Activated CD8-positive, alpha-beta memory T cell treated with anti-CD3 and anti-CD28 coated beads for 36 hours (primary cell): ENCODE results near the gene APOA1. TPM values are rescaled to one million over a fixed set of nuclear protein-coding genes. Genes with fewer than 3 reads are reported as not detected.

Source experiments
- CTCF ChIA-PET: fragments of 350-600 bp; sonication (Branson Sonifier 250); formaldehyde crosslinking; loops from one replicate; lab custom pipeline; 2021; ENCODE audit warnings: antibody characterized with exemption; lab: Charles Lee
- POLR2A ChIA-PET: fragments of 350-600 bp; sonication (Branson Sonifier 250); formaldehyde crosslinking; loops from one replicate; lab custom pipeline; 2021; ENCODE audit warnings: antibody characterized with exemption; lab: Charles Lee
- total RNA-seq, 2 experiments: library from RNA; stranded (reverse); gene quantifications; one replicate each; pipeline ENCODE4 v1.2.3, GENCODE V29; 2021

APOA1 gene
- total RNA-seq, 2 experiments from 2014 or later = 0.34 TPM; not detected in 1

- POLR2A ChIA-PET = no interaction called here
- CTCF ChIA-PET = interaction anchor here (0.9 kb wide), 1 partner anchor 15 kb away, joined by 3 read pairs; no protein-coding TSS in a partner anchor
Observed at GRCh38 chr11:116840746-116841296, 3.4 kb upstream of the APOA1 start.

GRCh38 chr11:116840224-116840745, 2.9 kb upstream of the APOA1 start:
- ChIA-PET CTCF (no interaction called here), POLR2A (no interaction called here)

DNA sequence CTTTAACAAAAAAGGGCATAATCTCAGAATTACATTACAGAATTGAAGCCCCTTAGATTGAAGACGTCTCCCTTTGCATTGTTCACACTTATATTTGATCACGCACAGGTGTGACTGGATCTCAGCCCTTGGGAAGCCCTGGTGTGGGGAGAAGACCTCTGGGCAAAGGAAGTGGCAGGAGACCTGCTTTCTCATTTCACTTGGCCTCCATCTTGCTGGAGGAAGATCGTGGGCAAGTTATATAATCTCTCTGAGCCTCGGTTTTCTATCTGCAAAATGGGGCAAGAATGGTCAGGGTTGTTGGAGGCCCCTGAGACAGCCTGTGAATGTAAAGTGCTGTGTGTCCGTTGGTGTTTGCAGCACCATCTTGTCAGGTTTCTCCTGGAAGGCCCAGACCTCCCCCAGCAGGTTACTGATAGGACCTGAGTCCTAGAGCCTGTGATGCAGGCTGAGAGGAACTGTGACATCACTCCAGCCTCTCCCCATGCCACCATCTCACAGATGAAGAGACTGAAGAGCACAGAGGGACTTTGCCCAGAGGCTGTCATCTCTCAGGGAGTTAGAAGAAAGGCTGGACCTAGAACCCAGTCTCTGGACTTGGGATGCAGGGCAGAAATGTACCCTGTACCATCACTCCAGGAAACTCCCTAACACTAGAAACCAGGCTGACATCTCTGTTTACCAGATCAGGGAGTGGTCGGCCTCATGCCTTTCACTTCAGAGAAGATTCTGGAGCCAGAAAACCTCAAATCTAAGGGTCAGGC, 1.1 kb upstream of the APOA1 start:
- CTCF ChIA-PET = no interaction called here
- POLR2A ChIA-PET = no interaction called here

GRCh38 chr11:116836632-116836991, 810 bp downstream of the APOA1 start:
- CTCF ChIA-PET = interaction anchor here (0.6 to 2.8 kb wide), 16 partner anchors 12 to 337 kb away, joined by 3 to 56 read pairs (median 4); partner anchors contain the start of genes APOA4 and APOA5

GRCh38 chr11:116835791-116836631, 1.4 kb downstream of the APOA1 start:
- POLR2A ChIA-PET = interaction anchor here (0.9 to 1.8 kb wide), 6 partner anchors 15 to 261 kb away, joined by 3 to 12 read pairs (median 6); partner anchors contain the start of genes APOA5 and ZPR1
- CTCF ChIA-PET = interaction anchor here (0.6 to 2.8 kb wide), 22 partner anchors 13 to 337 kb away, joined by 3 to 56 read pairs (median 4); partner anchors contain the start of genes APOA4, APOA5 and BUD13

More at GRCh38 chr11:116836632-116836991, 810 bp downstream of the APOA1 start:
- POLR2A ChIA-PET = interaction anchor here (0.9 to 1.8 kb wide), 5 partner anchors 15 to 50 kb away, joined by 4 to 12 read pairs (median 7); partner anchors contain the start of genes APOA5 and ZPR1

DNA sequence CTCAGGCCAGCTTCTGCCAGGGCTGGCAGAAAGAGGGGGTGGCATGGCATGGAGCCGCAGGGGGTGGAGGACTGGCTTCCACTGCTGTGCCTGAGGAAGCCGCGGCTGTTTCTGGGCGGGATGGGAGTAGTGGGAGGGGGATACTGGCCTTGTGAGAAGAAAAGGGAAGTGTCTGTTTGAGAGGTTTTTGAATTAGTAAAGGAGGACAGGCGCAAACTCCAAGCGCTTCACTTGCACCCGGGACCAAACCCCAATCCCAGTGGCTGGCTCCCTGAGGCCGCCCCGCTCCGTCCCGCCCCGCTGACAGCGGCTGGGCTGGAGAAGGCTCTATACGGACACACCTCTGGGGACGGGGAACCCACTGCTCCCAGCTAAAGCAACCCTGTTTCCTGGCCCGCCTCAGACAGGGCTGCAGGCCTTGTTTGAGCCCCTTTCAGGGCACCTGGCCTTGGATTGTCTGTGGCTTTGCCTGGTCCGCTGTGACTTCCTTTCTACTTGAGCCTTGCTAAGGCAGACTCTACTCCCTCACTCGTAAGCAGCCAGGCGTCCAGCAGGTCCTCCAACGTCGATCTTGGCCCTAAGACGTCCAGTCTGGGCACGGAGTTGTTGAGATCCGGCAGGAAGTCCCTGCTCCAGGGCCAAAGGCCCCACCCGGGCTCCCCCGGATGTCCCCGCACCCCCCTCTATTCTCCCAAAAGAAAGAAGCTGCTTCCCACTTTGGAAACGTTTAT, 2.2 kb downstream of the APOA1 start:
- CTCF ChIA-PET = interaction anchor here (0.6 to 2.8 kb wide), 17 partner anchors 13 to 338 kb away, joined by 3 to 56 read pairs (median 4); partner anchors contain the start of genes APOA4, APOA5 and BUD13
- POLR2A ChIA-PET = interaction anchor here (0.9 to 1.8 kb wide), 5 partner anchors 18 to 262 kb away, joined by 3 to 12 read pairs (median 7); partner anchors contain the start of genes APOA5 and ZPR1

DNA sequence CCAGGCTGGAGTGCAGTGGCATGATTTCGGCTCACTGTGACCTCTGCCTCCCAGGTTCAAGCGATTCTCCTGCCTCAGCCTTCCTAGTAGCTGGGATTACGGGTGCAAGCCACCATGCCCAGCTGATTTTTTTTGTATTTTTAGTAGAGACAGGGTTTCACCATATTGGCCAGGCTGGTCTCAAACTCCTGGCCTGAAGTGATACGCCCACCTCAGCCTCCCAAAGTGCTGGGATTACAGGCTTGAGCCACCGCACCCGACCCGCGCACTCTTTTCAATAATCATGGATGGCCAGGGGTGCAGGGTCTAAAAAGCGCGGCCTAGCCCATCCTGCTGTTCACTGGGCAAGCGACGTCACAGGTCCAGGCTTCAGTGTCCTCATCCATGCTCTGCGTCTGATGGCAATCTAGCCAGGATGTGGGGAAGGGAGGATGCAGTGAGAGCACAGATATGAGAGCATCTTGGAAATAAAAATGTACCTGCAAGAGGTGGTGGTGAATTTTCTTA, 2.8 kb downstream of the APOA1 start:
- ChIA-PET CTCF (interaction anchor here (1.0 to 1.9 kb wide), 2 partner anchors 47 to 102 kb away, joined by 3 to 11 read pairs; partner anchors contain the start of gene ZPR1), POLR2A (interaction anchor here (1.5 to 1.8 kb wide), 2 partner anchors 19 to 44 kb away, joined by 5 to 7 read pairs; no protein-coding TSS in a partner anchor)

DNA sequence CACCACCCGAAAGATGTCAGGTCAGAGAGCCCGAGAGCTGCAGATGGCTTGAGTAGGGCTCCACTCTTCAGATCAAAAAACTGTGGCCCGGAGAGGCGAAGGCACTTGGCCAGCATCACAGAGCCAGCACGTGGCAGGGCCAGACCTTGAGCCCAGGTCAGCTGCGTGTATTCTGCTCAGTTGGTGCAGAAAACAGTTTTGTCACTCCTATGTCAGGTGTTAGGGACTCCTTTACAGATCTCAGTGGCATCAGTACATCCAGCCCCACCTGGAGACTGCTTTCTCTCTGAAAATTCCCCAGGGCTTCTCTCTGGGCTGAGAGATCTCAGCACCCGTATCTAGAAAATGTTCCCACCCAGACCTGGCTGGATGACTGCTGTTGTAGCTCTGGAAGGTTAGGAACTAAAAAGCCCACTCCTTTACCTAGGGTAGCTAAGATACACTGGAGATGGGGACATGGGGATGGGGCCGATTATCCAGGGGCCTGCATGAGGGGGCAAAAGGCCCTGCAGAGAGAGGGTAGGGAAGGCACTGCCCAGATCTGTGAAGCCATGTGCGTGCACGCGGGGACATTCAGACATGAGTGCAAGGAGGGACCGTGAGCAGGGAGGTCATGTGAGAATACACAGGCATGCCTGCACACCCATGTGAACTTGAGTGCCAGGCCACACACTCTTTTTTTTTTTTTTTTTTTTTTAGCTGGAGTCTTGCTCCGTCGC, 3.4 kb downstream of the APOA1 start:
- ChIA-PET CTCF (interaction anchor here (1.0 kb wide), 1 partner anchor 46 kb away, joined by 3 read pairs; the partner anchor contains the start of gene ZPR1), POLR2A (interaction anchor here (1.5 kb wide), 1 partner anchor 44 kb away, joined by 5 read pairs; no protein-coding TSS in a partner anchor)

DNA sequence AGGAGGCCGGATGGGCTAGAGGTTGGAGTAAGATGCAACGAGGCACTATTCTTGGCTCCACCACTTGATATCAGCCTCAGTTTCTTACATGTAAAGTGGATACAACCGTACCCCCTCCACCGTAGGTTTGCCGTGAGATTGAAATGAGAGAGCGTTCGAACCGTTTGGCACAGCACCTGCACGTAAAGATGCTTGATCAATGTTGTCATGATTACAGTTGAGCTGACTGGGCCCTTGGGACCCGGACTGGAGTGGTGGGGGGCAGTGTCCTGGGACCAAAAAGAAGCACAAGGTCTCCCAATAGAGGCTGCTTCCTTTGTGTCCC, 4.0 kb downstream of the APOA1 start:
- CTCF ChIA-PET = interaction anchor here (0.6 to 1.0 kb wide), 2 partner anchors 46 to 220 kb away, joined by 3 to 4 read pairs; partner anchors contain the start of gene ZPR1
- POLR2A ChIA-PET = interaction anchor here (1.5 kb wide), 1 partner anchor 43 kb away, joined by 5 read pairs; no protein-coding TSS in a partner anchor

DNA sequence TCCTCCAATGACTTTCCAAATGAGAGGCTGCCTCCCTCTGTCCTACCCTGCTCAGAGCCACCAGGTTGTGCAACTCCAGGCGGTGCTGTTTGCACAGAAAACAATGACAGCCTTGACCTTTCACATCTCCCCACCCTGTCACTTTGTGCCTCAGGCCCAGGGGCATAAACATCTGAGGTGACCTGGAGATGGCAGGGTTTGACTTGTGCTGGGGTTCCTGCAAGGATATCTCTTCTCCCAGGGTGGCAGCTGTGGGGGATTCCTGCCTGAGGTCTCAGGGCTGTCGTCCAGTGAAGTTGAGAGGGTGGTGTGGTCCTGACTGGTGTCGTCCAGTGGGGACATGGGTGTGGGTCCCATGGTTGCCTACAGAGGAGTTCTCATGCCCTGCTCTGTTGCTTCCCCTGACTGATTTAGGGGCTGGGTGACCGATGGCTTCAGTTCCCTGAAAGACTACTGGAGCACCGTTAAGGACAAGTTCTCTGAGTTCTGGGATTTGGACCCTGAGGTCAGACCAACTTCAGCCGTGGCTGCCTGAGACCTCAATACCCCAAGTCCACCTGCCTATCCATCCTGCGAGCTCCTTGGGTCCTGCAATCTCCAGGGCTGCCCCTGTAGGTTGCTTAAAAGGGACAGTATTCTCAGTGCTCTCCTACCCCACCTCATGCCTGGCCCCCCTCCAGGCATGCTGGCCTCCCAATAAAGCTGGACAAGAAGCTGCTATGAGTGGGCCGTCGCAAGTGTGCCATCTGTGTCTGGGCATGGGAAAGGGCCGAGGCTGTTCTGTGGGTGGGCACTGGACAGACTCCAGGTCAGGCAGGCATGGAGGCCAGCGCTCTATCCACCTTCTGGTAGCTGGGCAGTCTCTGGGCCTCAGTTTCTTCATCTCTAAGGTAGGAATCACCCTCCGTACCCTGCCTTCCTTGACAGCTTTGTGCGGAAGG, 4.8 kb downstream of the APOA1 start:
- ChIA-PET POLR2A (interaction anchor here (1.5 kb wide), 1 partner anchor 42 kb away, joined by 5 read pairs; no protein-coding TSS in a partner anchor), CTCF (interaction anchor here (0.6 to 1.5 kb wide), 2 partner anchors 42 to 221 kb away, joined by 3 to 4 read pairs; no protein-coding TSS in a partner anchor)

GRCh38 chr11:116831790-116832349, 5.6 kb downstream of the APOA1 start:
- ChIA-PET CTCF (interaction anchor here (1.5 kb wide), 1 partner anchor 41 kb away, joined by 3 read pairs; no protein-coding TSS in a partner anchor), POLR2A (no interaction called here)

GRCh38 chr11:116830184-116830912, 7.1 kb downstream of the APOA1 start:
- ChIA-PET CTCF (no interaction called here), POLR2A (no interaction called here)

DNA sequence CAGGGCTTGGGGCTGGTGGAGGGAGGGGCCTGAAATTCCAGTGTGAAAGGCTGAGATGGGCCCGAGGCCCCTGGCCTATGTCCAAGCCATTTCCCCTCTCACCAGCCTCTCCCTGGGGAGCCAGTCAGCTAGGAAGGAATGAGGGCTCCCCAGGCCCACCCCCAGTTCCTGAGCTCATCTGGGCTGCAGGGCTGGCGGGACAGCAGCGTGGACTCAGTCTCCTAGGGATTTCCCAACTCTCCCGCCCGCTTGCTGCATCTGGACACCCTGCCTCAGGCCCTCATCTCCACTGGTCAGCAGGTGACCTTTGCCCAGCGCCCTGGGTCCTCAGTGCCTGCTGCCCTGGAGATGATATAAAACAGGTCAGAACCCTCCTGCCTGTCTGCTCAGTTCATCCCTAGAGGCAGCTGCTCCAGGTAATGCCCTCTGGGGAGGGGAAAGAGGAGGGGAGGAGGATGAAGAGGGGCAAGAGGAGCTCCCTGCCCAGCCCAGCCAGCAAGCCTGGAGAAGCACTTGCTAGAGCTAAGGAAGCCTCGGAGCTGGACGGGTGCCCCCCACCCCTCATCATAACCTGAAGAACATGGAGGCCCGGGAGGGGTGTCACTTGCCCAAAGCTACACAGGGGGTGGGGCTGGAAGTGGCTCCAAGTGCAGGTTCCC, 7.8 kb downstream of the APOA1 start, which contains the start of gene APOC3:
Gene APOC3 (plus strand): TSS at position 383 of the 659 bp plus-strand sequence. CDS start 676 bp downstream, outside the sequence.
- ChIA-PET CTCF (no interaction called here), POLR2A (no interaction called here)
